GM23338 (cell line): ENCODE results near the gene TTC33. TPM values are rescaled to one million over a fixed set of nuclear protein-coding genes. Genes with fewer than 3 reads are reported as not detected.

Experiments
- ATAC-seq: fragments of 200-7000 bp; cut with Tn5 transposase; 3 replicates; pipeline ENCODE4 v1.9.1; 2020
- DNase-seq: peaks from one replicate; pipeline ENCODE4 v3.0.0-alpha.2; 2015; ENCODE audit warnings: low spot score
- H2AFZ ChIP-seq: fragments of 200-600 bp; sonication (generic); 2 replicates; pipeline ENCODE4 v1.8.0; 2016; ENCODE audit warnings: antibody characterized with exemption, mild to moderate bottlenecking, moderate library complexity
- H3F3A ChIP-seq: fragments of 200-600 bp; sonication (generic); replicated peaks from 2 replicates; pipeline ENCODE4 v1.8.0; 2017; ENCODE audit warnings: antibody characterized with exemption, mixed run types, low read depth
- H3K27ac ChIP-seq: fragments of 200-600 bp; sonication (generic); 2 replicates; pipeline ENCODE4 v1.6.1; 2016; ENCODE audit warnings: low read depth
- H3K27me3 ChIP-seq: fragments of 200-600 bp; sonication (generic); 2 replicates; pipeline ENCODE4 v1.8.0; 2016; ENCODE audit warnings: mild to moderate bottlenecking, mixed run types, moderate library complexity; ENCODE audit not compliant: insufficient read depth
- H3K36me3 ChIP-seq: fragments of 200-600 bp; sonication (generic); 2 replicates; pipeline ENCODE4 v1.8.0; 2016; ENCODE audit warnings: mild to moderate bottlenecking; ENCODE audit not compliant: insufficient read depth
- H3K4me1 ChIP-seq: fragments of 200-600 bp; sonication (generic); 2 replicates; pipeline ENCODE4 v1.8.0; 2016; ENCODE audit warnings: mild to moderate bottlenecking, moderate library complexity; ENCODE audit not compliant: insufficient read depth
- H3K4me2 ChIP-seq: fragments of 200-600 bp; sonication (generic); 2 replicates; pipeline ENCODE4 v1.7.1; 2017; ENCODE audit warnings: mixed run types
- H3K4me3 ChIP-seq: fragments of 200-600 bp; sonication (generic); 2 replicates; pipeline ENCODE4 v1.6.1; 2016; ENCODE audit warnings: mixed run types
- H3K79me2 ChIP-seq: fragments of 200-600 bp; sonication (generic); replicated peaks from 2 replicates; pipeline ENCODE4 v1.8.0; 2017; ENCODE audit warnings: mild to moderate bottlenecking; ENCODE audit not compliant: insufficient read depth
- H3K9me2 ChIP-seq: fragments of 200-600 bp; sonication (generic); 2 replicates; pipeline ENCODE4 v1.8.0; 2017; ENCODE audit not compliant: insufficient read depth
- H4K20me1 ChIP-seq: fragments of 200-600 bp; sonication (generic); replicated peaks from 2 replicates; pipeline ENCODE4 v1.8.0; 2017; ENCODE audit warnings: mild to moderate bottlenecking; ENCODE audit not compliant: insufficient read depth
- H3K27ac Mint-ChIP-seq: 2 replicates; pipeline ENCODE4 v1.8.0; 2020; ENCODE audit warnings: inconsistent platforms, mild to moderate bottlenecking, moderate library complexity, mixed read lengths
- H3K27me3 Mint-ChIP-seq: 3 replicates; pipeline ENCODE4 v1.8.0; 2022; ENCODE audit warnings: low read depth, mild to moderate bottlenecking, moderate library complexity, mixed read lengths, inconsistent platforms; ENCODE audit not compliant: insufficient read depth, poor library complexity
- H3K36me3 Mint-ChIP-seq: 3 replicates; pipeline ENCODE4 v1.8.0; 2021; ENCODE audit warnings: low read depth, mild to moderate bottlenecking, inconsistent platforms, moderate library complexity, mixed read lengths
- H3K4me1 Mint-ChIP-seq: 3 replicates; pipeline ENCODE4 v1.8.0; 2020; ENCODE audit warnings: mild to moderate bottlenecking, inconsistent platforms, mixed read lengths
- H3K4me3 Mint-ChIP-seq: 3 replicates; pipeline ENCODE4 v1.8.0; 2021; ENCODE audit warnings: moderate library complexity, mild to moderate bottlenecking, inconsistent platforms, mixed read lengths
- H3K9me3 Mint-ChIP-seq: 3 replicates; pipeline ENCODE4 v1.8.0; 2020; ENCODE audit warnings: moderate library complexity, mild to moderate bottlenecking, inconsistent platforms, mixed read lengths
- ETS1 ChIP-seq: IDR thresholded peaks from 2 replicates; pipeline ENCODE4 v1.6.1; 2016; ENCODE audit warnings: antibody characterized with exemption
- EZH2 ChIP-seq: fragments of 200-600 bp; sonication (generic); IDR thresholded peaks from one replicate; pipeline ENCODE4 v1.8.0; 2017; ENCODE audit warnings: antibody characterized with exemption, mild to moderate bottlenecking, low read depth; ENCODE audit not compliant: unreplicated experiment
- EZH2phosphoT487 ChIP-seq: fragments of 200-600 bp; sonication (generic); IDR thresholded peaks from one replicate; pipeline ENCODE4 v1.8.1; 2018; ENCODE audit warnings: antibody characterized with exemption; ENCODE audit not compliant: unreplicated experiment
- JUNB ChIP-seq: IDR thresholded peaks from one replicate; pipeline ENCODE4 v1.6.1; 2016; ENCODE audit warnings: antibody characterized with exemption; ENCODE audit not compliant: unreplicated experiment
- NANOG ChIP-seq: IDR thresholded peaks from 2 replicates; pipeline ENCODE4 v1.6.1; 2016; ENCODE audit warnings: antibody characterized with exemption, borderline replicate concordance
- POLR2AphosphoS5 ChIP-seq: IDR thresholded peaks from 2 replicates; pipeline ENCODE4 v1.6.1; 2016; ENCODE audit warnings: antibody characterized with exemption, low read depth
- STAT1 ChIP-seq: IDR thresholded peaks from one replicate; pipeline ENCODE4 v1.6.1; 2016; ENCODE audit warnings: antibody characterized with exemption; ENCODE audit not compliant: unreplicated experiment
- ZNF114 ChIP-seq: fragments of 250-450 bp; sonication (Bioruptor Pico); IDR thresholded peaks from 2 replicates; pipeline ENCODE4 v1.5.0; 2020; ENCODE audit warnings: mild to moderate bottlenecking, moderate library complexity
- ZNF331 ChIP-seq: fragments of 250-450 bp; sonication (Bioruptor Pico); IDR thresholded peaks from 2 replicates; pipeline ENCODE4 v1.5.0; 2020; ENCODE audit warnings: low read depth, mild to moderate bottlenecking, moderate library complexity
- ZNF462 ChIP-seq: fragments of 250-450 bp; sonication (Bioruptor Pico); IDR thresholded peaks from 2 replicates; pipeline ENCODE4 v1.5.0; 2020; ENCODE audit warnings: mild to moderate bottlenecking, moderate library complexity
- polyA plus RNA-seq: library from polyadenylated mRNA; unstranded; fragments of >200 nt; fragmentation: Nextera tagmentation; extraction: Ambion mirVana; gene quantifications from 2 replicates; pipeline ENCODE4 v1.2.1, GENCODE V29; 2016
- total RNA-seq: library from RNA; depleted of rRNA; stranded (reverse); fragments of >200 nt; shearing (Covaris generic); gene quantifications from 2 replicates; pipeline ENCODE4 v1.2.3, GENCODE V29; 2014
- TF ChIP-seq, protein P1 (sequence below), 2 experiments: fragments of 200-600 bp in 1 of 2; sonication (generic) in 1 of 2; conservative IDR thresholded peaks; 2 replicates each; pipeline versions ENCODE4 v1.5.1 to v1.6.1; 2016 to 2017; ENCODE audit warnings: antibody characterized with exemption in 2 of 2, low read depth in 2 of 2, mild to moderate bottlenecking in 2 of 2, moderate library complexity in 1 of 2
- TF ChIP-seq, protein P2 (sequence below): IDR thresholded peaks from one replicate; pipeline ENCODE4 v1.6.1; 2018; ENCODE audit warnings: antibody characterized with exemption; ENCODE audit not compliant: unreplicated experiment

TTC33 gene
- total and polyA plus RNA-seq, 2 experiments from 2014 or later = 4.1 to 11.5 TPM

DNA sequence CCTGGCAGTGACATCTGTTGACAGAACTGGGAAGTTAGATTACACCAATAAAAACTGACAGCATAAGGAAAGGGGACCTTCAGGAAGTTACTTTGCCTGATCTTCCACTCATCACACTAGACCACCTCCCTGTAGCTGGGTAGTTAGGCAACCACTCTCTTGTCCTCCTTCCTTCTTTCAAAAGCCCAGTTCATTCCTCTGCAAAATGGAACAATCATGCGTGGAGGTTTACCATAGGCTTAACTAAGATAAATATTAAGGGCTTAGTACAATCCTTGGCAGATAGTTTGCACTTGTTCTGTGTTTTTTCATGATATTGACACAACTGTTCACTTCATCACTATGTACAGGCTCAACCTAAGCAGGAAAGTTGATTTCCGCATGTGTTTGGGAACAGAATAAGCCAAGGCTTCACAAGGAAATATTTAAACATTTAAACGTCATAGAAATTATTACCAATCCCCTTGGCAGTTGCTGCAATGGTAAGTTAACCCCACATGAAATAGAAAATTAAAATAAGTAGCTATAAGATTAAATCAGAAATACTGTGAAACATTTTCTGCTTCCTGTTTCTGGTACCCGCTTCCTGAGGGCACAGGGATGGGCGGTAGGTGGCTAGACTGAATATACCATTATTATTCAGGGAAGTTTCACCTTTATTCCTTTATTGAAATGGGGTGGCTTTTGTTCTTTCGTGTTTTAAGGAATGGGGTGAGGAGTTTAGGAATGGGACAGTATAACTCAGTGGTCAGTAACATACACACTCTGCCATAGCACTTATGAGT lies 86.0 kb downstream of the TTC33 start:
- Histone ChIP-seq H3K4me2 (no peak overlapping the region), H3K27me3 (no peaks in the 10 kb centered on the region), H3K36me3 (no peaks in the 10 kb centered on the region), H3K27ac (no peak overlapping the region), H3K4me1 (no peaks in the 10 kb centered on the region), H4K20me1 (no peaks in the 10 kb centered on the region), H2AFZ (no peak overlapping the region), H3K79me2 (no peaks in the 10 kb centered on the region), H3K4me3 (no peak overlapping the region), H3K9me2 (no peaks in the 10 kb centered on the region), H3F3A (no peaks in the 10 kb centered on the region)
- no peaks in the 10 kb centered on the region for H3K27me3 Mint-ChIP-seq
- no peaks in the 10 kb centered on the region for H3K36me3 Mint-ChIP-seq
- no peak for TF ChIP-seq EZH2
- TF ChIP-seq POLR2AphosphoS5 = no peak
- no peak for TF ChIP-seq ZNF331 (CRISPR knock-in tag)
- no peak for TF ChIP-seq NANOG
- TF ChIP-seq JUNB = no peak
- TF ChIP-seq STAT1 = no peak
- TF ChIP-seq, protein P1, sequence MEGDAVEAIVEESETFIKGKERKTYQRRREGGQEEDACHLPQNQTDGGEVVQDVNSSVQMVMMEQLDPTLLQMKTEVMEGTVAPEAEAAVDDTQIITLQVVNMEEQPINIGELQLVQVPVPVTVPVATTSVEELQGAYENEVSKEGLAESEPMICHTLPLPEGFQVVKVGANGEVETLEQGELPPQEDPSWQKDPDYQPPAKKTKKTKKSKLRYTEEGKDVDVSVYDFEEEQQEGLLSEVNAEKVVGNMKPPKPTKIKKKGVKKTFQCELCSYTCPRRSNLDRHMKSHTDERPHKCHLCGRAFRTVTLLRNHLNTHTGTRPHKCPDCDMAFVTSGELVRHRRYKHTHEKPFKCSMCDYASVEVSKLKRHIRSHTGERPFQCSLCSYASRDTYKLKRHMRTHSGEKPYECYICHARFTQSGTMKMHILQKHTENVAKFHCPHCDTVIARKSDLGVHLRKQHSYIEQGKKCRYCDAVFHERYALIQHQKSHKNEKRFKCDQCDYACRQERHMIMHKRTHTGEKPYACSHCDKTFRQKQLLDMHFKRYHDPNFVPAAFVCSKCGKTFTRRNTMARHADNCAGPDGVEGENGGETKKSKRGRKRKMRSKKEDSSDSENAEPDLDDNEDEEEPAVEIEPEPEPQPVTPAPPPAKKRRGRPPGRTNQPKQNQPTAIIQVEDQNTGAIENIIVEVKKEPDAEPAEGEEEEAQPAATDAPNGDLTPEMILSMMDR (conservative IDR thresholded peaks at IDR 0.05; ENCODE audit: low read depth in 2 of 2) = no peak
- TF ChIP-seq ZNF114 (CRISPR knock-in tag) = no peak
- TF ChIP-seq, protein P2, sequence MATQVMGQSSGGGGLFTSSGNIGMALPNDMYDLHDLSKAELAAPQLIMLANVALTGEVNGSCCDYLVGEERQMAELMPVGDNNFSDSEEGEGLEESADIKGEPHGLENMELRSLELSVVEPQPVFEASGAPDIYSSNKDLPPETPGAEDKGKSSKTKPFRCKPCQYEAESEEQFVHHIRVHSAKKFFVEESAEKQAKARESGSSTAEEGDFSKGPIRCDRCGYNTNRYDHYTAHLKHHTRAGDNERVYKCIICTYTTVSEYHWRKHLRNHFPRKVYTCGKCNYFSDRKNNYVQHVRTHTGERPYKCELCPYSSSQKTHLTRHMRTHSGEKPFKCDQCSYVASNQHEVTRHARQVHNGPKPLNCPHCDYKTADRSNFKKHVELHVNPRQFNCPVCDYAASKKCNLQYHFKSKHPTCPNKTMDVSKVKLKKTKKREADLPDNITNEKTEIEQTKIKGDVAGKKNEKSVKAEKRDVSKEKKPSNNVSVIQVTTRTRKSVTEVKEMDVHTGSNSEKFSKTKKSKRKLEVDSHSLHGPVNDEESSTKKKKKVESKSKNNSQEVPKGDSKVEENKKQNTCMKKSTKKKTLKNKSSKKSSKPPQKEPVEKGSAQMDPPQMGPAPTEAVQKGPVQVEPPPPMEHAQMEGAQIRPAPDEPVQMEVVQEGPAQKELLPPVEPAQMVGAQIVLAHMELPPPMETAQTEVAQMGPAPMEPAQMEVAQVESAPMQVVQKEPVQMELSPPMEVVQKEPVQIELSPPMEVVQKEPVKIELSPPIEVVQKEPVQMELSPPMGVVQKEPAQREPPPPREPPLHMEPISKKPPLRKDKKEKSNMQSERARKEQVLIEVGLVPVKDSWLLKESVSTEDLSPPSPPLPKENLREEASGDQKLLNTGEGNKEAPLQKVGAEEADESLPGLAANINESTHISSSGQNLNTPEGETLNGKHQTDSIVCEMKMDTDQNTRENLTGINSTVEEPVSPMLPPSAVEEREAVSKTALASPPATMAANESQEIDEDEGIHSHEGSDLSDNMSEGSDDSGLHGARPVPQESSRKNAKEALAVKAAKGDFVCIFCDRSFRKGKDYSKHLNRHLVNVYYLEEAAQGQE = no peak
- no peak for TF ChIP-seq EZH2phosphoT487
- TF ChIP-seq ETS1 = no peak
- no peak for TF ChIP-seq ZNF462
- no peak for ATAC-seq
- no peak for DNase-seq
- H3K4me1 Mint-ChIP-seq = peaks cover 2% of the 10 kb centered on the region; the same call in 1 of the 3 replicates
- H3K27ac Mint-ChIP-seq = no peak overlapping the region
- no peaks in the 10 kb centered on the region for H3K9me3 Mint-ChIP-seq
- no peak overlapping the region for H3K4me3 Mint-ChIP-seq
